ENCODE data around the gene CDC42BPB. TPM values are rescaled to one million over a fixed set of nuclear protein-coding genes. Genes with fewer than 3 reads are reported as not detected.

Gene CDC42BPB
- total RNA-seq, 1 experiment from 2014 or later, result 51.5 TPM

DNA sequence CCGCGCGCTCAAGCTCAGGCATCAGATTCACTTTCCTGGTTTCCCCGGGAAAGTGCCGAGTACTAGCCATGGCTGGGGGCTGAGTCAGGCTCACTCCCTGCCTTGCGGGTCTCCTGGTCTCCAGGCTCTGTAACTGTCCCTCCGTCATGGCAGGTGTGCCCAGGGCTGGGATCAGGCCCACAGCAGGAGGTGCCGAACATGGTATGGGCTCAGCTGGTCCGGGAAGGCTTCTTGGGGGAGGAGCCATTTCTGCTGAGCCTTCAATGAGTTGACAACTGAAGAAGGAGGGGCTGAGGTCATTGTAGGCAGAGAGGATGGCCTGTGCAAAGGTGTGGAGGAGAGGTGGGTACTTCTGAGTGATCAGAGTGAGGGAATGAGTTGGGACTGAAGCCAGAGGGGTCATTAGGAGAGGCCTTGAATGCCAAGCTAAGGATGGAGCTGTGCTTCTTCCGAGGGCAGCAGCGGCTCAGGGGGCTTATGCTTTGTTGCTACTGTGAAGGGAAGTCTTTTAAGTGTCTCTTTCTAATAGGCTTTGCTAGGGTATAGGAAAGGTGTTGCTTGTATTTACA lies 37.9 kb upstream of the CDC42BPB start:
- no peak for DNase-seq (ENCODE audit: low read depth)

DNA sequence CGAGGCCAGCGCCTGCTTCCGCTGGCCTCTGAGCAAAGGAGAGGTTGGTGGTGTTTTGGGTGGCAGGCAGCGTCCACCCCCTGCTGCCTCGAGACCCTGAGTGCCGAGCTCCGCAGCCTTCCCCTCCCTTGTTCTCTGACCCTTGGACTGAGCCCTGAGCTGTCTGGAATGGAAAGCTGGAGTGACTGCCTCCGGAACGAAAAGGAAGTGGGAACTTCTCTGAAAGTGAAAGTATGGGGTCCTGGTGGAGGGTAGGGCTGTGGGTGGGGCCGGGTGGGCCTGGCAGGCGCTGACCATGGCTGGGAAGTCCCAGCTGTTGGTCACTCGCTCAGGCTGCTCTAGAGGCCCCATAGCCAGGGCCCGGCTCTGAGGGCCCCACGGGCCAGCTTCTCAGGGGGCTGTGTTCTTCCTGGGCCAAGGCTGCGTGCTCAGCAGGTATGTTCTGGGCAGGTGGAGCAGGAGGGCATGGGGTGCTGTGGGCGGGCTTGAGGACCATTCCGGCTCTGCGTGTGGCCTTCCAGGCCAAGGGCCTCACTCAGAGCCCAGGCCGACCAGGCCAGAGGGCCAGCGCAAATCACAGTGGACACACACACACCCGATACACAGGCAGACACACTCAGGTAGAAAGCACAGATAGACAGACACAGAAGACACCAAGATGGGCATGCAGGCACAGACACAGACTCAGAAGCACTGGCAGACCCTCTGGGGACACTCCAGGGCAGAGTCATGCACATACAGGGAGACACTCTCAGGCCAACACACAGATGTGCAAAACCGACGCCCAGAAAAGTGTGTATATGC lies 37.3 kb upstream of the CDC42BPB start, which contains the start of gene EXOC3L4:
Gene EXOC3L4 (plus strand): TSS at position 320 of the 804 bp plus-strand sequence. CDS start 5,495 bp downstream, outside the sequence.
- no peak for DNase-seq (ENCODE audit: low read depth)

DNA sequence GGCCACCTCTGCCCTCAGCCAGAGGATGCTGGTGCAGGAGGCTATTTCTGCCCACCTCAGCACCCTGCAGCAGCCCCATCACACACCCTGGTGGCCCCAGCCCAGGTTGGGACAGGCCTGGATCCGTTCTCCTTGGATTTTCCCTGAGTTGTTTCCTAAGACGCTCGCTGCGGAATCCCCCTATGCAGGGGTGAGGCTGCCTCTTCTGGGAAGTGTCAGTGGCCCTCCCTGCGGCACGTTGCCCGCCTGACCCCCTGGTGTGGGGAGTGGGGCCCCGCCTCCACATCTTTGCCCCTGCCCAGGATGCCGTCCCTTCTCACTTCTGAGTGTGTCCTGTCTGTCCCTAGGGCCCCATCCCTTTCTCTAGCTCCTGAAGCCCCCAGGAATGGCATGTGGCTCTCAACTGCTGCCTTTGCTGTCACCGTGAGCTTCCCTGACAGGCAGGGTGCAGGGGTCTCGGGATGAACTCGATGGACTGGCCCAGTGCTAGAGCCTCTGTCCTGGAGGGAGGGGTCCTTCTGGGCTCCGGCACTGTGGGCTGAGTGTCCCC lies 36.6 kb upstream of the CDC42BPB start:
- DNase-seq (ENCODE audit: low read depth), result no peak

DNA sequence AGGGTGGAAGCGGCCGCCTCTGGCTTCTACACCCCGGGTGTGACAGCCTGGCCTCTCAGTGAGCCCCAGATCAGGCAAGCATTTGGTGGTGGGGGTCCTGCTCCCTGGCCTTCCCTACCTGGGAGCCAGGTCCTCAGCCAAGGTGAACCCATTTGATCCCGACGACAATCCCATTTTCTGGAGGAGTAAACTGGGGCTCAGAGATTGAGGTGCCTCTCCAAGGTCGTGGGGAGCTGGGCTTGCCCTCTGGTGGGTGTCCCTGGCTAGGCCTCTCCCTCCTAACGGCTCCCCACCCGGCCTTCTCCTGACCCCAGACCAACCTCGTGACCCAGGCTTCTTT lies 34.5 kb upstream of the CDC42BPB start:
- no peak for DNase-seq (ENCODE audit: low read depth)

DNA sequence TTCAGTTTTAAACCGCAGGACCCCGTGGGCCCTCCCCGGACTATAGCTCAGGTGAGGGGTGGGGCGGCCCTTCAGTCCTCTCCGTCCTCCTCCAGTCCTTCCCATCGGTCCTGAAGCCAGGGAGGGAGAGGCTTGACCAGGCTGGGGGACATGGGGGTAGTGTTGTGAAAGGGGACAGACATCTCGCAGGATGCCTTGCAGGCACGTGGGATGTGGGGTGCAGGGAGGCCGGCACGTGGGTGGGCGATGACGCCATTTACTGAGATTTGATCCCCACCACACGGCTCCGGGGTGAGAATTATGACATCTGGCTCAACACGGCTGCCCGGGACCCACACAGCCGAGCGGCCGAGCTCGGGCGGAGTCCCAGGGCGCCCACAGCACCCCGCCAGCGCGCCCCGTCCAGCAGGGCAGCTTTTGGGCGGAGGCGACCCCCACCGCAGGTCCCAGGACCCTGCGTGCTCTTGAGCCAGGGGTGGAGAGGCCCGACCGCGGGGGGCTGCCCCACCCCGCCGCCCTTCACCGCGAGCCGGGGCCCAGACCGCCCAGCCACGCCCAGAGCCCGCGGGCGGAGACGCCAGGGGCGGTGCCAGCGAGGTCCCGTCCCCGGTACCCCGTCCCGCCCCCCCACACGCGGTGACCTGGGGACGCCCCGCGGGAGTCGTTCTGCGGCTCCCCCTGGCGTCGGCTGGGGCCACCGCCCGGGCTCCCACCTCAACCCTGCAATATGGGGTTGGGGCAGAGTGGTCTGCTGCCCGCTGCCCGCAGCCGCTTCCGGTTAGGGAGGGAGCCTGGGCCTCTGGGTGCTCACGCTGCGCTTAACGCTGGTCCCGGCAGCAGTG lies 33.9 kb upstream of the CDC42BPB start:
- DNase-seq (ENCODE audit: low read depth), result peak; percentile 65

DNA sequence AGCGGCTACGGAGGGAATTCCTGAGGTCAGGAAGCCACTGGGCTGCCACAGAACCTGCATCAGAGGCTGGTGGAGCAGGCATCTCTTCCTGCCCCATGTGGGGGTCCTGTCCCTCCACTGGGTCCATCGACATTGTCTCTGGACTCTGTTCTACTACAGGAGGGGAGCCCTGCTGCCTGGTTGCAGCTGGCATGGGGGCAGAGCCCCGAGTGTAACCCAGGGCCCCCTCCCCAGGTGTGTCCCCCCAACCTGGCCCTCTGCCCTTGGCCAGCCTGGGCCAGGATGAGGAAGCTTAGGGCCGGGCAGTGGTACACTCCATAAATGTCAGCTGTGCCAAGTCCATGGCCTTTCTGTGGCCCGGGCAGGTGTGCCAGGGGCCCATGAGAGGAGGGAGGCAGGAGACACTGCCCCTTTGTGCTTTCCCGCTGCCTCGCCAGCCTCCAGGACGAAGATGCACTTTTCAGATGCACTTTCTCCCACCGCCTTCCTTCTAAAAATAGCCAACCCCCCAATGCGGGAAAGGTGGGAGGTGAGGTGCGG lies 33.2 kb upstream of the CDC42BPB start:
- no peak for DNase-seq (ENCODE audit: low read depth)

DNA sequence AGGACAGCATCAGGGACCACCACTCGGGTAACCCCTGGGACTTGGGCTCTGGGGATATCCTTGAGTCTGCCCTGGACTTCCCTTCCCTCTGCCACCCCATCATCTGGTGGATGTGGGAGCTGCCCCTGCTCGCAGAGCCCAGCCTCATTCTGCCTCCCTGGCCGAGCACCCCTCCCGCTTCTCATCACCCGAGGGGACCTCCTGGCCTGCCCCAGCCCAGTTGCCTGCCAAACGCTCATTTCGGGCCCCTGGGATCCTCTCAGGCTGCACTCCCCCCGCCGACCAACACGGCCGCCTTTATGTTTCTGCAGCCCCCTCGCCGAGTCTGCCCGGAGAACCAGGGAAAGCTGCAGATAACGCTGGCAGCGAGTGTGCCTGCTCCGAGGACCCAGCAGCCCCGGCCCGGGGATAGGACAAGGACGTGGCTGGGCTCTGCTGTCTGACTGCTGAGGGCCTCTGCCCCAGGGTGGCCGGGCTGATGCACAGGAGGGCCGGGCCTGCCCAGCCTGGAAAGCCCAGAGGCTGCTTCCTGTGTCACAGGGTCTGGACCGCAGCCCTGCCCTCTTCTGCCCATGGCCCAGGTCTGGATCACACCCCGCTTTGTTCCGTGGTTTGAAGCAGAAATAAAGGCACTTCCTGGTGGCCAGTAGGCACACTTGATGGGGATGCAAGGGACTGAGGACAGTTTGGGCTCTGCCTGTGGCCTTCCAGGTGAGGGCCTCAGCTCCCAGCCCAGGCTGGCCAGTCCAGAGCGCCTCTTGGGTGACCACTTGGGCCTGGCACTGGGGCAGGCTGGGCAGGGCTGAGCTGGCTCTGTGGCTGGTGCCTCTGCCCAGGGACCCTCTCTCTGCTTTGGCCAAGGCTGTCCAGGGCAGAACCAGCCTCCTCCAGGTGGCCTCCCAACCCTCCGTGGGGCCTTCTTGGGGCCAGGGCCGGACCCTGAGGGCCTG lies 32.3 kb upstream of the CDC42BPB start:
- no peak for DNase-seq (ENCODE audit: low read depth)

DNA sequence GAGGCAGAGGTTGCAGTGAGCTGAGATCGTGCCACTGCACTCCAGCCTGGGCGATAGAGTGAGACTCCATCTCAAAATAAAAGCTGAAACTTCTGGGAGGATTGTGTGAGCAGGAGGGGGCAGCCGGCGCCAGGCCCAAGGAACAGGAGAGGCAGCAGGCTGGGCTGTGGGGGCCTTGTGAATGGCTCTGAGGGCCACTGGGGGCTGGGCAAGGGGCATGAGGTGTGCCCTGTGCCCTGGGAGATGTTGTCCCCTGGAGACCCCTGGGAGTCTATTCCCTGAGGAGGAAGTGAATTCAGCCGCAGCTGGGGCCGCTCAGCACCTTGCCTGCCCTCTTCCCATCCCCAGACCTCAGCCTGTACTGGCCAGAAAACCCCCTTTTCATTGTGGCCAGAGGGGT lies 31.6 kb upstream of the CDC42BPB start:
- DNase-seq (ENCODE audit: low read depth), result no peak

DNA sequence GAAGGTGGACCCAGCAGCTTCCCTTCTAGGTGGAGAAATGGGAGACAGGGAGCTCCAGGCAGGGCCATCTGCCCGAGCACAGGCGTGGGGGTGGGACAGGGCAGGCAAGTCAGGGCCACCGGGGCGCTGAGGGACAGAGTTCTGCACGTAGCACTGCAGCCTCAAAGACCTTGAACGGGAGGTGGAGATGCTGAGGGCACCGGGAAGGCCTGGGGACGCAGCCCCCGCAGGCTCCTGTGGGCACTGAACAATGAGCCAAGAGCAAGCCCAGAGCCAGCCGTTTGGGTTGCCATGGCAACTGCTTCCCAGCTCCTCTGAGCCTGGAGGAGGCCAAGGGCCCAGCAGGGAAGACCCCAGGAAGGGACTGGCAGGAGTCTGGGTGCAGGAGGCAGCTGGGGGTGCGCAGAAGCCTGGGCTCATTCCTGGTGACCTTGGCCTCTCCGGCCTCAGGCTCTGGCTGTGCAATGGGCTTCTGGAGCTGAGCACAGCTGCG lies 30.0 kb upstream of the CDC42BPB start:
- no peak for DNase-seq (ENCODE audit: low read depth)

DNA sequence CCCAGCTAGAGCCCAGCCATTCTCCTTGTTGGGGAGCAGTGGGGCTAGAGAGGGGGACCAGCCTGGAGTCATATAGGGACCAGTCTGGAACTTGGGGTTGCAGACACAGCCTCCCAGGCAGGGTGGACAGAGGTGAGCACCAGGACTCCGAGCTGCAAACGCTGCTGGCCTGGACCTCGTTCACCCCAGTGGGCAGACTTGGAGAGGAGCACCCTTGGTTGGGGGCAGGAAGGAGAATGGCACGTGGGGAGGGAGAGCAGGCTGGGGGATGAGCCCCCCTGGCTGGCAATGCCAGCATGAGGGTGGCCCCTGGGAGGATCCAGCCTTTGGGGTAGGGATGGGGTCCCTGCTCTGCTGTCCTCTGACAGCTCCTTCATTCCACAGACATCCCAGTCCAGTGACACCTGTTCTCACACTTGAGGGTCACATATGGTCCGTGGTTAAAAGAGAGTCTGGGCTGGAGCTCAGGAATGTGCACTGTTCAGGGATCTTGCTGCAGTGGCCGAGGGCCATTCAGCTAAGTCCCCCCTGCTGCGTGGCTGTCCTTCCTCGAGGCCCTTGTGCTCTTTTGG lies 29.5 kb upstream of the CDC42BPB start:
- DNase-seq (ENCODE audit: low read depth), result no peak

DNA sequence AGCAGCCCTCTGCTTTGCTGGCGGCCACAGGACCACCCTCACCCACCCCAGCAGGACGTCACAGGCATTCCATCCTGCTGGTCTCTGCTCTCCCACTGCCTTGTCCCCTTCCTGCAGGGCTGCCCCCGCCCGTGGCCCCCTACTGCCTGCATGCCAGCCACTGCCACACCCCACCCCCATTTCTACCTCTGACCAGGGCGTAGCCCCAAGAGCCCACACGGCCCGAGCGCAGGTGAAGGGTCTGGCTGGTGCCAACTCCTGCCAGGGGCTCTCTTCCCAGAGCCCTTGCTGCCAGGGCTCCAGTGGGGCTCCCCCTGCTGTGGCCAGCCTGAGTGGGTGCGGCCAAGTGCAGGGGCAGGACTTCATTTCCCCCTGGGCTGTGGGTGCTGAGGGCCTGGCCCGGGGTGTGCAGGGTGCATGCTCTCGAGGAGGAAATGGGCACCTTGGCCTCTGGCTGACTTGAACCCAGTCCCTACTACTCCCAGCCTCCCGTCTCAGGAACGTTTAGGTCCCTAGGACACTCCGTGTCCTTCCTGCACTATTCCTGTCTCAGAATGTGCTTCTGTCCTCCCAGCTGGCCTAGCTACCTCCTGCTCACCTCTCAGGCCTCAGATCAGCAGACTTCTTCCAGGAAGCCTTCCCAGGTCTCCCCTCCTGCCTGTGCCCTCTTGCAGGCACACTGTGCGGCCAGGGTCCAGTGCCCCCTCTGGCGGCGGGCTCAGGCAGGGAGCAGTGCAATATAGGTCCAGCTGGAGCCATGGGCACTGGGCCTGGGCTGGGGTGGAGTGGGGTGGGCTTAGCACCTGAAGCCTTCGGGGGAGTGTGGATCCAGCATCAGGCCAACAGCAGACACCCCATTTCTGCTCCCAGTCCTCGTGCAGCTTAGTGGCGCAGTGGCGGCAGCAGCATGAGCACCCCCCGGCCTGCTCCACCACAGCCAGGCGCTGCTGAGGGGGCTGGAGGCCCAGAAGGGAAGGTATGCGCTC lies 28.1 kb upstream of the CDC42BPB start:
- DNase-seq (ENCODE audit: low read depth), result no peak

DNA sequence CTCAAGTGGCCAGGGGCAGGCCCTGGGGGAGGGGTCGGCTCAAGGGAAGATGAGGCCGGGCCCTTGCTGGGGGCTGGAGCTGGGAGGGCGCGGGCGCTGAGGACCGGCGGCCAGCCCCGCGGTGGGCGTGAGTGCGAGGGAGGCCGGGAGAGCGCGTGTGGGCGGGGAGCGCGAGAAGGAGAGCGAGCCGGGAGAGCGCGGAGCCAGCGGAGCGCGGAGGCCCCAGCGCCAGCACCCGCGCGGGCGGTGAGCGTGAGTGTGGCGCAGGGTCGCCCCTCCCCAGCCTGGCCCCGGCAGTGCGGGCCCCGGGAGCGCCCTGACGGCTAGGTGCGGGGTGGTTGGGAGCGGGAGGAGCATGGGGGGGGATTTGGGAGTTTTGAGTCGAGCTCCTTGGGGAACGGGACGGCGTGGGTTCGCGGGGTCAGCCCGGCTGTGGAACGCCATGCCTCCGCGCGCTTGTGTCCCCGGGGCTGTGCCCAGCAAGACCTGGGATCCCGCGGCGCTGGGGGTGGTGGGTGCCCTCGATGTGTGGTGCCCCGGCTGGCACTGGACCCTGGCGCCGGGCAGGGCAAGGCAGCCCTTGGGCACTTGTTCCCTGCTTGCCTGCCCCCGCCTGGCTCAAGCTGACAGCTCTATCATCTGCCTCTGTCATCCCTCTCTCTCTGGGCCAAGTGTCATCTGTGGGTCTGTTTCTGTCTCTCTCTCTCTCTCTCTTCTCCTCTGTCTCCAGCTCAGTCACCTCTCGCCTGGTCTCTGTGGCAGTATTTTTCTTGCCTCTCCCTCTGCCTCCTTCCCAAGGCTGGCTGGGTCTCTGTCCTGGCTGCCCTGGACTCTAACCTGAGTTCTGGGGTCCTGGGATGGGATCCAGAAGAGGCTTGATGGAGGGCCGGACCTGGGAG lies 26.9 kb upstream of the CDC42BPB start, which contains the start of gene LBHD2:
Gene LBHD2 (plus strand): TSS at position 190 of the 899 bp plus-strand sequence. CDS start 1,803 bp downstream, outside the sequence.
- DNase-seq (ENCODE audit: low read depth), result no peak

DNA sequence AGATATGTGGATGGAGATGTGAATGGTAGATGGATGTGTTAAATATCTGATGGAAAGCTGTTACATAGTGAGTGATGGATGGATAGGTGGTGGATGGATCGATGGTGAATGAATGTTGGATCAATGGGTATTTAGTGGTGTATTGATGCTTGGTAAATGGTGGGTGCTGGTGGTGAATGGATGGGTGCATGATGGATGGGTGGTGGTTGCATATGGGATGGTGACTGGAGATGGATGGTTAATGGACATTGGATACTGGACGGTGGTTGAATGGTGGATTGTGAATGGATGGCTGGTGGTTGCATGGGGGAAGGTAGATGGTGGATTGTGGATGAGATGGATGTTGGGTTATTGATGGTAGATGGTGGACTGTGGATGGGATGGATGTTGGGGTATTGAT lies 24.6 kb upstream of the CDC42BPB start:
- DNase-seq (ENCODE audit: low read depth), result no peak

DNA sequence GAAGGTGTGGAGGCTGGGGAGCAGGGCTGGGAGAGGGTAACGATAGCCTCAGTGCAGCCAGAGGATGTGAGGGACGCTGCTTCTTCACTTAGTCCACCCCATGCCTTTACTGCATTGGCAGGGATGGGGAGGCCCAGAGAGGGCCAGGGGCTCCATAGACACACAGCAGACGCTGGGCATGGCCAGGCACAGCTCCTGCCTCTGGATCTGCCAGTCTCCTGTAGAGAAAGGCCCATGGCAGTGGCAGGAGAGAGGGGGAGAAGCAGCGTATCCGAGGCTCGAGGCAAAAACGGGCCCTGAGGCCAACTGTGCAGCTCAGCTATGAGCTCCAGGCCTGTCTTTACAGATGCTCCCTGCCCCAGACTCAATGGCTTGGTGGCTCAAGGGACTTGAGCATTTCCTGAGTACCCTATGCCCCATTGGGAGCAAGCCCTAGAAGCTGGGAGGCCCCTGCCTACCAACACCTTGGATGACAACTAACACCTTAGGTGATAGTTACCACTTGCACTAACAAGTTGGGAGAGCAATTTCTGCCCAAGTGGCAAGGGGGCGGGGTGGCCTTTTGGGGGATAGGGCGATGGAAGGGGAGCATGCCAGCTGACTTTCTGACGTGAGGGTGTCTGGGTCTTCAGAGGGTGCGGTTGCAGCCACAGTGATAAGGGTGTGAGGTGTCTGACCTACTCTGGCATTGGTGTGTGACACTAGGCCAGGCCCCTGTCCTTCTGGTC lies 21.7 kb upstream of the CDC42BPB start:
- no peak for DNase-seq (ENCODE audit: low read depth)

DNA sequence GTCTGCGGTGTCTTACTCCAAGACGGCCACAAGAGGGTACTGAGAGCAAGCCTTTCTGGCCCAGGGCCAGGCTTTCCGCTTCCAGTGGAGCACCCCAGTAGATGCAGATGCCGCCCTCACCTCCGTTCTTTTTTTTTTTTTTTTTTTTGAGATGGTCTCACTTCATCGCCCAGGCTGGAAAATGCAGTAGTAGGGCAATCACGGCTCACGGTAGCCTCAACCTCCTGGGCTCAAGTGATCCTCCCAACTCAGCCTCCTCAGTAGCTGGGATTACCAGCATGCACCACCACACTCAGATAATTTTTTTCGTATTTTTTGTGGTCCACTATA lies 21.0 kb upstream of the CDC42BPB start:
- DNase-seq (ENCODE audit: low read depth), result peak; percentile 85

DNA sequence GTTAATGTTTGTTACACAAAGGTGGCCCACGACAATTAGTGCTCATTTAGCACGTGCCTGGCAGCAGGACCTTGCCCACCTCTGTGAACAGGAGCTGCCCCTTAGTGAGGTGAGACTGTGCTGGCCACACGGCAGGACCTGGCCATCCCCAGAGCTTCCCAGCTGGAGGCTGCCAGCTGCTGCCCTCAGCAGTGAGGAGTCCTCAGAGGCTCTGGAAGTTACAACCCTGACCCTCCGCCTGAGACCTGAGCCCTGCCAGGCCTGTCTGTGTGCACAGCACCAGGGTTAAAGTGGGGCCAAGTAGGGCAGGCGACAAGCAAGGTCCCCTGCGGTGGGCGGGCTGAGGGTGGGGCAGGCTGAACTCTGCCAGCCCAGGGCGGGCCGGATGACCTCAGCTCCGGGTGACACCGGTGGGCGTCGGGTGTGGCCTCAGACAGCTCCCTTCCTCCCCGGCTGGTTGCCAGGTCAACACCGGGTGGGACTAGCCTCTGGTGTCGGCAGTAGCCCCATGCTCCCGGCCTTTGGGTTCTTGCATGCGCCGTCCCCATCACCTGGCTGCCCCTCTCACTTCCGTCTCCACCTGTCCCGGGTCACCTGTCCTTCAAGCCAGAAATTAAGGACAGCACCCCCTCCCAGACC lies 17.5 kb upstream of the CDC42BPB start:
- DNase-seq (ENCODE audit: low read depth), result peak; percentile 74
